NCI-H526 treated with DMSO at 0.1 percent for 48 hours (cell line): Measurements from ENCODE around the gene TEX30.
"Not testable (repeated sequence)": the region's sequence is repeated elsewhere in the genome, so short reads cannot be mapped to it uniquely, and the experiment has no call there.

ENCODE experiments used
- DNase-seq: peaks from one replicate; lab custom pipeline; 2025; lab: John Stamatoyannopoulos, UW

The TEX30 gene

GRCh38 chr13:102773441-102774213 lies at the start of gene TEX30:
Gene TEX30, minus strand, starts transcription at chr13:102773786. Its CDS starts 3,760 bp downstream, at chr13:102770026.
- peak; percentile 83 for DNase-seq

- DNase-seq, result no peak
Measured at GRCh38 chr13:102817907-102818306, 44.3 kb upstream of the TEX30 start.

- DNase-seq, result no peak
Measured at GRCh38 chr13:102817241-102817640, 43.7 kb upstream of the TEX30 start.

- DNase-seq, result no peak
Measured at GRCh38 chr13:102816708-102817107, 43.1 kb upstream of the TEX30 start.

GRCh38 chr13:102815788-102816187 lies 42.2 kb upstream of the TEX30 start:
- DNase-seq, result no peak

GRCh38 chr13:102814793-102815192 lies 41.2 kb upstream of the TEX30 start:
- no peak for DNase-seq

GRCh38 chr13:102814025-102814607 lies 40.5 kb upstream of the TEX30 start:
- no peak for DNase-seq

- no peak for DNase-seq
Measured at GRCh38 chr13:102812611-102813287, 39.2 kb upstream of the TEX30 start.

GRCh38 chr13:102807699-102808098 lies 34.1 kb upstream of the TEX30 start:
- DNase-seq, result no peak

GRCh38 chr13:102805680-102806079 lies 32.1 kb upstream of the TEX30 start:
- DNase-seq, result no peak

- peak; percentile 66 for DNase-seq
Measured at GRCh38 chr13:102800145-102801041, 26.8 kb upstream of the TEX30 start.

GRCh38 chr13:102799426-102800144 lies 26.0 kb upstream of the TEX30 start:
- DNase-seq, result peak; percentile 27

- DNase-seq, result peak; percentile 90
Measured at GRCh38 chr13:102798581-102799425, 25.2 kb upstream of the TEX30 start, which contains the start of the genes BIVM and POGLUT2. Gene BIVM, plus strand, starts transcription at chr13:102799119. Its CDS starts 8,149 bp downstream, at chr13:102807268. Gene POGLUT2, minus strand, starts transcription at chr13:102798976. Its CDS starts 306 bp downstream, at chr13:102798670.

GRCh38 chr13:102793611-102794355 lies 20.2 kb upstream of the TEX30 start:
- DNase-seq, result no peak

GRCh38 chr13:102792396-102792795 lies 18.8 kb upstream of the TEX30 start:
- DNase-seq, result no peak

GRCh38 chr13:102788683-102789082 lies 15.1 kb upstream of the TEX30 start:
- DNase-seq, result no peak

- no peak for DNase-seq
Measured at GRCh38 chr13:102784483-102784882, 10.9 kb upstream of the TEX30 start.

GRCh38 chr13:102781591-102781990 lies 8.0 kb upstream of the TEX30 start:
- no peak for DNase-seq

- not testable (repeated sequence) for DNase-seq
Measured at GRCh38 chr13:102780656-102781055, 7.1 kb upstream of the TEX30 start.
